GM03348 (cell line): ENCODE measurements around the gene SEC14L6.
"Not testable (repeated sequence)": the region's sequence is repeated elsewhere in the genome, so short reads cannot be mapped to it uniquely, and the experiment has no call there.

Source experiments
- DNase-seq: peaks from one replicate; pipeline ENCODE4 v3.0.0; 2012; ENCODE audit warnings: low spot score

Gene SEC14L6

DNA sequence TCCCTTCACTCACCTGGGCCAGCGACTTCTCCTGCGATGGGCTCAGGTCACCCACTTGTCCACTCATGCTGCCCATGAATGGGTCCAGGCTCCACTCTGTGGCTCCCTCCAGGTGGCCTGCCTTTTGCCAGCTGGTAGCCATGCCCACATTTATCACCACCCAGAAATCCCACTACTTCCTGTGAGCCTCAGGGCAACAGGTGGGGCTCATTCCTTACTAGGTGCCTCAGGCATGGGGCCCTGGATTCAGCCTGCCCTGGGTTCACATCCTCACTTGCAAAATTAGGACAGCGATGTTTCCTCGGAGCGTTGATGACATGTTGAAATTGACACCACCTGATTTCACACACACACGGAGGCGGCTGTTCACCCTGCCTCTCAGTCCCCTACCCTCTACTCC, at the start of gene SEC14L6:
TSS of gene SEC14L6 (minus strand) at position 126 of the 400 bp plus-strand sequence. CDS start at position 67, 59 bp downstream.
- no peak for DNase-seq

DNA sequence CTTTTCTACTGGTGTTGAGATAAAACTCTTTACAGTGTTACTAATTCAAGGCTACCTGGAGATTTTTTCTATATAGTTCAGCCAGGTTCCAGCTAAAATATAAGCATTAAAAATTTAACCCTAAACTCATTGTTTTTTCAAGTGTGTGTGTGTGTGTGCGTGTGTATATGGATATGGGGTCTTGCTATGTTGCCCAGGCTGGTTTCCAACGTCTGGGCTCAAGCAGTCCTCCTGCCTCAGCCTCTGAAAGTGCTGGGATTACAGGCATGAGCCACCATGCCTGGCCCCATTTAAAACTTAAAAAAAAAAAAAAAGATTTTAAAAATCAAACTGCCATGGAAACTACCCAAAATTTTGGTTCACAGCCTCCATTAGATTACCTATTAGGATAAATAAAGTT, 49.7 kb upstream of the SEC14L6 start:
- DNase-seq = no peak

DNA sequence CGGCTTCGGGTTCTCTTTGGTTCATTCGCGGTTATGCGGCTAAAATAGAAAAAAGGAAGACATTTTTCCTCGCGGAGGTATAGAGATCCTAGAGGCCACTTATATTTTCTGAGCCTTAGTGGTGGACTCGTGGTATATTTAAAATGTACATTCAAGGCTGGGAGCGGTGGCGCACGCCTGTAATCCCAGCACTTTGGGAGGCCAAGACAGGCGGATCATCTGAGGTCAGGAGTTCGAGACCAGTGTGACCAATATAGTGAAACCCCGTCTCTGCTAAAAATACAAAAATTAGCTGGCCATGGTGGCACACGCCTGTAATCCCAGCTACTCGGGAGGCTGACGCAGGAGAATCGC, 45.8 kb upstream of the SEC14L6 start:
- DNase-seq = not testable (repeated sequence)

DNA sequence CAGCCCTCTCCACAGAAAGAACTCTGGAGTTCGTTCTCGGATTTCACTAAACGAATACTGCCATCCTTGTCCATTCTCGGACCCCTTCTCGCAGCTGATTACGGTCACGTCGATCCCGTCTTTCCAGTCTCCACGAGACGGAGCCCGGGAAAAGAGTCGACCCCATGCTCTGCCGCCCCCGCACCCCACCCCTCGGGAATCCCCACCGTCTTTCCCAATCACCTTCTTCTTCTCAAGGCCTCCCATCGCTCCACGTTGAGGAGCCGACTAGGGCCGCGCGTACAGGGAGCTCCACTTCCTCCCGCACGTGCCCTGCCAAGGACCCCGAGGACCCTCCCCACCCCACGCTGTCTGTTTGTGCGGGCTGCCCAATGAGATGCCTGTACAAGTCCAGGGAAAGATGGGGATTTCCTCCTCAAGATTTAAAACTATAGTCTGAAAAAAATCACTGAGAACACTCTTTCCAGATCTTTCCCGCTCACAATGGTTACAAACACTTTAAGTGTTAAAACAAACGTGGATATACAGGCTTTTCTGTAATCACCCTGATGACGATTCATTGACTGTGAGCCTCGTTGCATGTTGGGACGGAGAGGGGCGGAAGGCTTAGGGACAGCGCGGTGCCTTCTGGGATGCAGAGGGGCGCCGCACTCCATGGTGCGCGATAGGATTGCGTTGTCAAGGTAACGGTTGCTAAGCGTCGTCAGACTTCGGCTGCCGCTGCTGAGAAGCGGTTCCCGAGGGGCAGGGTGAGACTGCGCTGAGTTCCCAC, 45.2 kb upstream of the SEC14L6 start, which contains the start of gene PES1:
TSS of gene PES1 (minus strand) at position 323 of the 772 bp plus-strand sequence. CDS start at position 246, 77 bp downstream.
- peak; percentile 98 for DNase-seq

DNA sequence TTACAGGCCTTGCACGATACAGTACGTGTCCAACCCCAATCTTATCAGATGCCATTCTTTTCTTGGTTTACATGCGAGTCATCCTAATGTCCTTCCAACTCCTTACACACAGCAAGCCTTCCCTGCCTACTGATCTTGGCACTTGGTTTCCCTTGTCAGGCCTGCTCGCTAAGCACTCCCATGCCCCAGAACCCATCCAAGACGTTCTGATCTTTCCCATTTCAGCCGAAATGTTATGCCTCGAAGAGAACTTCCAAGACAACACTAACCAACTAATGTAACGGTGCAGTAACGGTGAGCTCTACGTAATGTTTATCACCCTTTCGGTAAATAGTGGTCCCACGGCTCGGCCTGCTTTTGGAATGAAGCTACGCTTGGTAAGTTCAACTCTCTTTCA, 44.6 kb upstream of the SEC14L6 start:
- peak; percentile 33 for DNase-seq

DNA sequence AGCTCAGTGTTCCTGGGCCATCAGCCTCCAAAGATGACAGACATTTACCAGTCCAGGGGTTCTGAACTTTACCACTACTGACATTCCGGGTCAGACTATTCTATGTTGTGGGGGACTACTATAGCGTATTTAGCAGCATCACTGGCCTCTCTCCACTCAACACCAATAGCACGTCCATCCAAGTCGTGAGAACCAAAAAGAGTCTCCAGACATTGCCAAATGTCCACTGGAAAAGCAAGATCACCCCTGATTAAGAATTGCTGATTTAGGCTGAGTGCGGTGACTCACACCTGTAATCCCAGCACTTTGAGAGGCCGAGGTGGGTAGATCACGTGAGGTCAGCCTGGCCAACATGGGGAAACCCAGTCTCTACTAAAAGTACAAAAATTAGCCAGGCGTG, 39.9 kb upstream of the SEC14L6 start:
- no peak for DNase-seq

DNA sequence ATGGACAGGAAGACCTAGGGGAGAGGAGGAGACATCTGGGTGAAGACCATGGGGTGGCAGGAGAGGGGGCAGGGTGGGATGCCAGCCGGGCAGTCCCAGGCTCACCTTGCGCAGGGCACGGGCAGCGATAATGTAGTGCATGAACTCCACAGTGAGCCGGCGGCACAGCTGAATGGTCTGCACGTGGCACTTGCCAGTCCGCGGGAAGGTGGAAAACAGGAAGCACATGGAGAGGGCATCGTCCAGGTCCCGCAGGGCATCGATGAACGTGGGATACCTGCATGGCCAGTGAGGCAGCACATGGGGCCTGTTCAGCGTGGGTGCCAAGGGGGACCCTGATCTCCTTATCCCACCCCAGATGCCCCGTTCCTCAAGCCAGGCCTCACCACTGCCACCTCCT, 37.9 kb upstream of the SEC14L6 start:
- DNase-seq = no peak

DNA sequence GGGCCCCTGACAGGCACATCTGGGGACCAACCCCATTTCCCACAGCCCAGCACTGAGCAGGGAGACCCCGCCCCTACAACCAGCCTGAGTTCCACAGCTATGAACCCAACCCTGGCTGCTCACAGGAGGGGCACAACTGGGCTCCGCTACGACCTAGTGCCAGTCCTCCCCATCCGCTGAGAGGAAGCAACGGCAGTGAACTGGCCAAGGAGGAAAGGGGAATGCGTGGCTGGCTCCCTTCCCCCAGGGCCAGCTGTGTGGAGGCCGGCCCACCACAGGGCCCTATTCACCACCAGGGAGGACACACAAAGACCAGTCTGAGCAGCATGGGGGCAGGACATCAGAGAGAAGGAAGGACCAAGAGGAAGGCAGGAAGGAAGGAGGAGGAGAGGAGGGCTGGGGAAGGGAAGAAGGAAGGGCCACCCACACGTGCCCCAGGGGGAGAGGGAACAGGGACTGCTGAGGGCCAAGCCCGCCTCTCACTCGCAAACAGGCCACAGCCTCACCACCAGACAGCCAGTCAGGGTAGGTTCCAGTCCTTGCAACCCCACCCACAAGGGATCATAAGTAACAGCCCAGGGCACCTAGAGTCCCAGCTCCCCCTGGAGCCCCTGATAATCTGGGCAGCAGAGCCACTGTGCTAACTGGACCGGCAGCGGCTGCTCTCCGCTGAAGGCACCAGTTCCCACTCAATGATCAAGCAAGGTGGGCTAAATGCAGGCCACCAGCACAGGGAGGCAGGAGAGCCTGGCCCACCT, 36.4 kb upstream of the SEC14L6 start:
- DNase-seq = no peak

DNA sequence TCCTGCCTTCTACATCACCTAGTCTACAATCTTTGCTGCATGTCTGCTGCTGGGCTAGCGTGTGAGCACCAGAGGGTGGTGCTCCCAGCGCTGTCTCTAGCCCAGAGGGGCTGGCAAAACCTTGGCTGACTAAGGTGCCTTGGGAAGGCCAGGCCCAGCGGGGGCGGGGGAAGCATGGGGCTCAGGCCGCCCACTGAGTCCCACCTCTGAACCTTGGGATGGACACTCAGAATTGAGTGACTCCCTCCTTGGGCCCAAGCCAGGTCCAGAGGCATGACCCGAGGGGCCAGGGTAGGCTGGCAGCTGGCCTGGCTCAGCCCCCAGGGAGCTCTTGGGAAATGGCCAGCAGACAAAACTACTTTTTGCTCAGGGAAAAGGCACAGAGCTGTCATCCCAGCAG, 35.5 kb upstream of the SEC14L6 start:
- no peak for DNase-seq

DNA sequence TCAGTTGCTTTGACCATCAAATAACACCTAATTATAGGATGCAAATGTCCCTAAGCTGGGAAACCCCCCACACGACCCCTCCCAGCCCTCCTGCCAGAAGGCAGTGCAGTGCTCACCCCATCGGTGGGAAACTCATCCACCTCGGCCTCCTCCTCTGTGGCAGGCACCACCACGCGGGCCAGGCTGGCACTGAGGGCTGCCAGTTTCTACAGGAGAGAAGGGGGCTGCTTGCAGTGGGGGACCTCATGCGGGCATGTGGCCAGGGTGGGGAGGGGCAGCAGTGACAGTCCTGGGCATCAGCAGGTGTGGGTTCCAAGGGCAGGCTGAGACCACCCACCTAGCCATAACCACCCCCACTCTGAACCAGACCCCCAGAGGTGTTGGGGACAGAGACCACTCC, 34.4 kb upstream of the SEC14L6 start:
- no peak for DNase-seq

DNA sequence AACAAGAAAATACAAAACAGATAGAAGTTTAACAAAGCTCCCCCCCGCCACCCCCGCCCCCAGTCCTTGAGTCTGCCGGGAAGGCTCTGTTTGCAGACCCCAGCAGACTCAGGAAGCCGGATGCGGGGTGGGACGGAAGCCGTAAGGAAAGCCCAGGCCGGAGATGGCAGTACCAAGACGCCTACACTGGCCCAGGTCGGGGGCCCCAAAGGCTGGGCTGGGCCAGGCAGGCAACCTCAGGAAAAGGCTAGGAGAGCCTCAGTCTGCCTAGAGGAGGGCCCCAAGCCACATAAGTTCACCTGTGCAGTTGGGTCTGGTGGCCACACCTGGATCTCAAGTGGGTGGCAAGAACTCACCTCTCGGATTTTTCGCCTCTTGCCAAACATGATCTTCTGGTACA, 31.9 kb upstream of the SEC14L6 start:
- DNase-seq = no peak

DNA sequence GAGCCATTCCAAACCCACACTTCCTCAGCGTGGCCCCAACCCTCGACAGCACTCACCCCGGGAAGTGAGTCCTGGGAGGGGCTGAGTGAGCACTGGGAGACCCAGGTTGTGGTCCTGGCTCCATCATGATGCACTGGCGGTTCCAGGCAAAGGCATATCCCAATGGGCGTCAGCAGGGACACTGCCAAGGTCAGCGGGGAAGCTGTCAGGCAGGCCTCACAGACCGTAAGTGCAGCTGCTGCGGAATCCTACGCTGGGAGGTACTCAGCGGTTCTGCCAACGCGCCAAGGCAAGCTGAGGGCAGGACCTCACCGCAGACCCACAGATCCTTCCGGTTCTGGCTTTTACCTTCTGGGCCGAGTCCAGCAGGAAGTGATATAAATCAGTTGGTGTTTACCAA, 29.3 kb upstream of the SEC14L6 start:
- no peak for DNase-seq

DNA sequence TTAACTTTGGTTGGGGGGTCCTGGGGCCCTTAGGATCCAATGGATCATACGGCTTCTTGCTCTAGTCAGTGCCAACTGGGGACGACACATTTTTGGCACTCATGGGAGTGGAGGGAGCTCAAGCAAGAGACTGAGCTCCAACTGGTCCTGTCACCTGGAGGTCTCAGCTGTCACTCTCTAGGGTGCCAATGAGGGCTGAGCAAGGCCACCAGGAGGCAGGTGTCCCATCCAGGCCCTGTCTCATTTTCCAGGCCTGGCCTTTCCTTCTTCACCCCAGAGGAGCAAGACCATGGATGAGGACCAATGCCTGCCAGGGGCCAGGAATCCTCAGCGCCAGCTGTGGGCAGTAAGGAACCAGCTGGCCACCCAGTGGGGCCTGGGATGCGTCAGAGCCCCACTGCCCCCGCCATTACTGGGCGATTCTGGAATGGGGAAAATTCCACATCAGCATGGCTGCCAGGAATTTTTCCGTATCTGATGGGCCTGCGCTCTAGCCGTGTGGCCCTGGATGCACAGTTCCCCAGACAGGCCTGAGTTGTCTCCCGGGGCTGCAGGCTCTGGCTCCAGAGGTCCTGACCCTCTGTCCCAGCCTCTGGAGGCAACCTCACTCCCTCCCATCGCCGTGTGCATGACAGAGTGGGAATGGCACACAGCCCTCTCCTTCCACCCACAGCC, 28.6 kb upstream of the SEC14L6 start:
- DNase-seq = no peak

DNA sequence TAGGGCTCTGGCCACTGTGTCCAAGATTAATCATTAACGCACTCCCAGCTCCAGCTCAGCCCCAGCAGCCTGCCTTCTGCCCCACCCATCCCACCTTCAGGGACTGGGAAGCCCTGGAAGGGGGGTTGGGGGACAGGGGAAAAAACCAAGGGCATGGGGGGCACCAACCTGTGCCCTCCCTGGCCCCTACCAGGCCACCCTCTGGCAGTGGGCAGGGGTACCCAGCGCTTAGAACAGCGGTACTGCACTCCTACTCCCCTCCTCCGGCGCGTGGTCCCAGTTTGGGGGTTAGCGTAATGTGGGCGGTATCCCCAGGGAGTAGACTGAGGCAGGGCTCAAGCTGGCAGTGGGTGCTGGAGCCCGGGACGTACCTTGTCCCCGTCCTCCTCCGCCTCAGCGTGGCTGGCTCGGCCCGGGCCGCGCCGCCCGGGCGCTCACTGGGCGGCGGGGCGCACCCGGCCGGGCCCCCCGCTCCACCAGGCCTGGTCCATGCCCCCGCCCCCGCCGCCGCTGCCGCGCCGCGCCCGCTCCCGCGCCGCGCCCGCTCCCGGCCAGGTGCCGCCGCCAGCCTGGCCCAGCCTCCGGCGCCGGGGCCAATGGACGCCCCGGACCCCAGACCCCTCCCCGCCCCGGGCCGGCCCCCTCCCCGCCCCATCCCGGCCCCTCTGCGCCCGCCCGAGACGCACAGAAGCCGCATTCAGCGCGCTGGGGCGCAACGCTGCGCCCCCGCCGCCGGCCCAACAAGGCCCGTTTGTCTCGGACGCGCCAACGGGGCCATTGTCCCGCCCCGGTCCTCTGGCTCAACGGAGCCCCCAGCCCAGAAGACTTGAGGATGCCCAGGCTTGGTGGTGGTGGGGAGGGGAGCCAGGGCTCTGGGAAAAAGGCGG, 27.8 kb upstream of the SEC14L6 start, which contains the start of gene GAL3ST1:
TSS of gene GAL3ST1 (minus strand) at position 571 of the 887 bp plus-strand sequence. CDS start 17,273 bp downstream, outside the sequence.
- no peak for DNase-seq

DNA sequence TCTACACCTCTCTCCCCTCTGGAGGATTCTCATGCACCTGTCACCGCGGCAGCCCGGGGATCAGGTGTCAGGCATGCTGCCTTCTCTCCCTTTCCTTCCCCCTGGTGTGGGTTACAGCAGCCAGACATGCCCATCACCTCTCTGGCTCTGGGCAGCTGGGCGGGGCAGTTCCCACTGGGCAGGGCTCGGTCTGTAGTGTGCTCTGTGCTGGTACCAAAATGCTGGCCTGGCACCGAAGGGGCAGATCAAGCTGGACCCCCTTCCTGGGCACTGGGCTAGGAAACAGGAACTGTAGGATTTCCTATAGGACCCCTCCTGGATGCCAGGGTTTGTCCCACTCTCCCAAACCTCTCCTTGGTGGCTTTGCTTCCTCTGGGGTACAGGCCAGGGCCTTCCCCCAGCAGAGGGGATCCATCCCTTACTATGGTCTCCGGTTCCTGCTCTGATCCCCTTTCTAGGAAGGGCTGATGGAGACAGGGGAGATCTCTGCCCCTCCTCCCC, 27.1 kb upstream of the SEC14L6 start:
- DNase-seq = no peak

DNA sequence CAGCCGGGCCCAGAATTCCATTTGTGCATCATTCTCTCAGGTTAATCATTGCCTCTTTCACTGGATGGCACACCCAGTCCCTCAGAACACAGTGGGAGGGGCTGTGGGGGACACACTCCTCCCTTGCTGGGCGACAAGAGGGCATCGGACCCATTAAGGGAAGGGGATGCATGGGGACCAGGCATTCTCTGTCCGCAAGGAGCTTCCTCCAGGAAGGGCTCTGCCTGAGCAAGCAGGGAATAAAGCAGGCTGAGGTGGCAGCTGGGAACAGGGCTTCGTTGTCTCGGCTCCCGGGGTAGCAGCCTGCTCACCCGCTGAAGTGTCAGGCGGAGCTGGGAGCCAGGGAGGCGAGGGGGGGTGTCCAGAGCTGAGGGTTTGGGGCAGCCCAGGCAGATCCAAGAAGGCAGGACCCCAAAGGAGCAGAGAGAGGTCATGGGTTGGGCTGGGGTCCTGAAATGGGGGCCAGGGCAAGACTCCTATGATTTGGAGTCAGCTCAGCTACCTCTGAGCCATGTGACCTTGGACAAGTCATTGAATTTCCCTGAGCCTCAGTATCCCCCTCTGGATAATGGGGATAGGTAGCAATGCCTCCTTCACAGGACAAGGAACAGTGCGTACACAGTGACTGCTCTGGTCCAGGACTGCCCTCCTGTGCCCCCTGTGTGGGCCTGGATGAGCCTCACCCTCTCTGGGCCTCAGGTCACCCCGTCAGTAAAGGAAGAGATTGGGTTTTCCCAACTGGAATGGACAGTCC, 26.5 kb upstream of the SEC14L6 start:
- no peak for DNase-seq

DNA sequence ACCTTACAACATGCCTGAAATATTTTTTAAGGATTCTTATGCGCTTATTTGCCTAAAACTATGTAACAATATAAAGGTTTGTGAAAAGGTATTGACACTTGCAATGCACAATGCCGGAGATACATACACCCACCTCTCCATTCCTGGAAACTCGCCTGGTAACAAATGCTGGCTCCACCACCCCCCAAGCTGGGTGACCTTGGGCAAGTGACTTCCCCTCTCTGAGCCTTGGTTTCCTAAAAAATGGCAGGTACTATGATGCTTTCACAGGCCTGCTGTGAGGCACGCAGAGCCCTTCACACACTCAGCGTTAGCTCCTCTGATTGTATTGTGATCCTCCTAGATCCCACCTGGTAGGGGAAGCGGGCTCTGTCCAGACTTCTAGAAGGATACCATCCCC, 25.7 kb upstream of the SEC14L6 start:
- no peak for DNase-seq

DNA sequence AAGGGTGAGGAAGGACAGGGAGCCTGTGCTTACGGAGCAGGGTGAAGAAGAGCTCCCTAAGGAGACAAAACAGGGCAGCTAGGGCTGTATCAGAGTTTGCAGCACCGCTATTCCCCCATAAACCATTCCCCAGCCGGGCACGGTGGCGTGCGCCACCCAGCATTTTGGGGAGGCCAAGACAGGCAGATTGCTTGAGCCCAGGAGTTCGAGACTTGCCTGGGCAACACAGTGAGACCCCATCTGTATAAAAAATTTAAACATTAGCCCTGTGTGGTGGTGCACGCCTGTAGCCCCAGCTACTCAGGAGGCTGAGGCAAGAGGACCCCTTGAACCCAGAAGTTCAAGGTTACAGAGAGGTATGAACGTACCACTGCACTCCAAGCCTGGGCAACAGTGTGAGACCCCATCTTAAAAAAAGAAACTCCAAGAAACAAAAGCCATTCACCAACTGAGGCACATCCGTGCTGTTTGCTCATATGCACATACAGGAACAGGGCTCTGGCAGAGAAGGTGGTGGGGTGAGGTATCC, 23.2 kb upstream of the SEC14L6 start:
- DNase-seq = no peak

DNA sequence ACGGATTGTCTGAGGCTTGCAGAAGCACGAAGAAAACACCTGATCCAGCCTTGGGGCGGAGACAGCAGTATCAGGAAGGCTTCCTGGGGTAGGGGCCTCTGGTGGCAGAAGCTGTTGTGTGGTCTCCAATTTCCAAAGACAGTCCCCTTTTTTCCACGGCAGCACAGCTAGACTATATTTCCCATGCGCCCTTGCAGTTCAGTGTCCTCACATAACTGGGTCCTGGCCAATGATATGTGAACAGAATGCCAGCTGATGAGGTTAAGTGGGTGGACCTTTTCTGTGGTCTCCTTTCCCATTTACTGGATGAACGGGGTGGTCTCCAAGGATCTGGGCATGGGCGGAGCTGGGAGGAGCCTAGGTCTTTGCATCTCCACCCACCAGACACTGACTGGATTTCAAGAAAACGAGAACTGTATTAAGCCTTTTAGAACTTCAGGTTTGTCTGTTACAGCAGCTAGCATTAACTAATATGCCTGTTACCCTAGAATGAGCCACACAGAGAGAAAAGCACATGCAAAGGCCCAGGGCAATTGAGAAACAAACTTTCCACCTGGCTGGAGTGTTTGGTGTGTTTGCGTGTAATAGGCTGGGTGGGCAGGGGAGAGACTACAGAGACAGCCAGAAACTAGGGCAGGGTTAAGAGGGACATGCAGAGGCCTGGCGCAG, 21.7 kb upstream of the SEC14L6 start:
- DNase-seq = no peak

DNA sequence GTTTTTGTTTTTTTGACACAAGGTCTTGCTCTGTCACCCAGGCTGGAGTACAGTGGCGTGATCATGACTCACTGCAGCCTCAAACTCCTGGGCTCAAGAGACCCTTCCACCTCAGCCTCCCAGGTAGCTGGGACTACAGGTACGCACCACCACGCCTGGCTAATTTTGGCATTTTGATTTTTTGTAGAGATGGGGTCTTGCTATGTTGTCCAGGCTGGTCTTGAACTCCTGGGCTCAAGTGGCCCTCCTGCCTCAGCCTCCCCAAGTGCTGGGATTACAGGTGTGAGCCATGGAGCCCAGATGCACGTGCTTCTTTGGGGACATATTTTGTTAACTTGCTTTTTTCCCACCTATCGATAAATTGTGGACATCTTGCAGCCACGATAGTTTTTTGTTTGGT, 20.7 kb upstream of the SEC14L6 start:
- DNase-seq = not testable (repeated sequence)
